HCT116 (cell line): ENCODE measurements around the gene GRIN2B. TPM values are rescaled to one million over a fixed set of nuclear protein-coding genes. Genes with fewer than 3 reads are reported as not detected.

Source experiments
- ATAC-seq: fragments of 200-7000 bp; cut with Tn5 transposase; 2 replicates; pipeline ENCODE4 v1.9.1; 2020; ENCODE audit warnings: mild to moderate bottlenecking, moderate library complexity
- BruUV-seq: library from RNA; stranded (reverse); fragments of 400-500 nt; replicated peaks from 2 replicates; lab custom pipeline; 2021; lab: Mats Ljungman, UMichigan
- CTCF ChIA-PET: fragments of 300-600 bp; sonication (Branson Sonifier 250); formaldehyde crosslinking; loops from one replicate; lab custom pipeline; 2021; ENCODE audit warnings: antibody characterized with exemption; lab: Charles Lee
- POLR2A ChIA-PET: fragments of 300-600, 350-600 bp; sonication (Branson Sonifier 250); formaldehyde crosslinking; loops from one replicate; lab custom pipeline; 2021; ENCODE audit warnings: antibody characterized with exemption; lab: Charles Lee
- RAD21 ChIA-PET, 2 experiments: fragments of 300-600 bp; sonication (Branson Sonifier 250); formaldehyde crosslinking; loops; one replicate each; lab custom pipeline; 2023; ENCODE audit warnings: low total read pairs in 2 of 2; ENCODE audit not compliant: uncharacterized antibody in 2 of 2, unreplicated experiment in 2 of 2, low non-redundant PET in 1 of 2; lab: Charles Lee
- DNase-seq: peaks from one replicate; pipeline ENCODE4 v3.0.0-alpha.2; 2010; ENCODE audit warnings: low read depth, low spot score
- H2AFZ ChIP-seq: fragments of 200-600 bp; shearing (Covaris generic), sonication (generic); 2 replicates; pipeline ENCODE4 v1.6.1; 2017; ENCODE audit warnings: low read depth, mixed run types, mixed read lengths, antibody characterized with exemption, low read length; ENCODE audit not compliant: poor library complexity, severe bottlenecking
- H3K27ac ChIP-seq: 2 replicates; pipeline ENCODE4 v1.5.1; 2012; ENCODE audit warnings: low read depth, low read length
- H3K27me3 ChIP-seq: fragments of 200-600 bp; sonication (generic); 2 replicates; pipeline ENCODE4 v1.6.1; 2016; ENCODE audit warnings: mixed run types, low read length, mixed read lengths; ENCODE audit not compliant: insufficient read depth
- H3K36me3 ChIP-seq, 2 experiments: fragments of 200-500 bp in 1 of 2; fragments of 200-600 bp in 1 of 2; sonication (Bioruptor generic) in 1 of 2; sonication (generic) in 1 of 2; 2 replicates each; pipeline versions ENCODE4 v1.5.1 to v1.6.1; 2014 to 2016; ENCODE audit warnings: low read length in 2 of 2, inconsistent platforms in 1 of 2, mixed read lengths in 1 of 2, mixed run types in 1 of 2; ENCODE audit not compliant: insufficient read depth in 2 of 2, control insufficient read depth in 1 of 2
- H3K4me1 ChIP-seq, 2 experiments: fragments of 200-600 bp in 1 of 2; sonication (generic) in 1 of 2; 2 replicates each; pipeline versions ENCODE4 v1.5.1 to v1.6.1; 2012 to 2017; ENCODE audit warnings: low read length in 2 of 2, inconsistent platforms in 1 of 2, mild to moderate bottlenecking in 1 of 2, mixed read lengths in 1 of 2, mixed run types in 1 of 2, moderate library complexity in 1 of 2; ENCODE audit not compliant: insufficient read depth in 2 of 2, control insufficient read depth in 1 of 2
- H3K4me2 ChIP-seq: fragments of 200-600 bp; sonication (generic); 2 replicates; pipeline ENCODE4 v1.6.1; 2017; ENCODE audit warnings: mixed run types, low read length, mixed read lengths
- H3K4me3 ChIP-seq, 2 experiments: fragments of 200-600 bp in 1 of 2; sonication (generic) in 1 of 2; replicated peaks in 1 of 2; 2 replicates each; pipeline ENCODE4 v1.5.1; 2011 to 2016; ENCODE audit warnings: low read length in 2 of 2, control low read depth in 1 of 2, low read depth in 1 of 2, mild to moderate bottlenecking in 1 of 2, mixed read lengths in 1 of 2, mixed run types in 1 of 2
- H3K79me2 ChIP-seq: fragments of 200-600 bp; sonication (generic); 2 replicates; pipeline ENCODE4 v1.6.1; 2017; ENCODE audit warnings: mild to moderate bottlenecking, mixed run types, low read length, moderate library complexity, mixed read lengths; ENCODE audit not compliant: insufficient read depth
- H3K9ac ChIP-seq: fragments of 200-600 bp; sonication (generic); 2 replicates; pipeline ENCODE4 v1.6.1; 2016; ENCODE audit warnings: low read length, mixed read lengths
- H3K9me2 ChIP-seq: fragments of 200-600 bp; sonication (generic), shearing (Covaris generic); 2 replicates; pipeline ENCODE4 v1.6.1; 2017; ENCODE audit warnings: mixed run types, mild to moderate bottlenecking, moderate library complexity; ENCODE audit not compliant: insufficient read depth
- H3K9me3 ChIP-seq, 2 experiments: fragments of 200-500 bp in 1 of 2; fragments of 200-600 bp in 1 of 2; sonication (Bioruptor generic) in 1 of 2; sonication (generic) in 1 of 2; 2 replicates each; pipeline ENCODE4 v1.6.1; 2014 to 2017; ENCODE audit warnings: low read length in 2 of 2, mixed read lengths in 2 of 2, inconsistent platforms in 1 of 2, low read depth in 1 of 2, mild to moderate bottlenecking in 1 of 2, mixed run types in 1 of 2, moderate library complexity in 1 of 2; ENCODE audit not compliant: control insufficient read depth in 1 of 2, insufficient read depth in 1 of 2
- H4K20me1 ChIP-seq: fragments of 200-600 bp; sonication (generic), shearing (Covaris generic); 2 replicates; pipeline ENCODE4 v1.6.1; 2017; ENCODE audit warnings: mixed run types, mild to moderate bottlenecking, moderate library complexity; ENCODE audit not compliant: insufficient read depth
- CBX3 ChIP-seq: IDR thresholded peaks from 2 replicates; pipeline ENCODE4 v1.6.1; 2012; ENCODE audit warnings: low read depth
- CEBPB ChIP-seq: IDR thresholded peaks from 2 replicates; pipeline ENCODE4 v1.6.1; 2012; ENCODE audit warnings: low read depth
- EGR1 ChIP-seq: IDR thresholded peaks from 2 replicates; pipeline ENCODE4 v1.6.1; 2012; ENCODE audit warnings: low read depth
- ELF1 ChIP-seq: IDR thresholded peaks from 2 replicates; pipeline ENCODE4 v1.6.1; 2012; ENCODE audit warnings: low read depth, borderline replicate concordance
- EZH2 ChIP-seq: fragments of 200-600 bp; sonication (generic); IDR thresholded peaks from 2 replicates; pipeline ENCODE4 v1.6.1; 2017; ENCODE audit warnings: antibody characterized with exemption, mixed run types
- EZH2phosphoT487 ChIP-seq: fragments of 200-600 bp; IDR thresholded peaks from 2 replicates; pipeline ENCODE4 v1.6.1; 2018; ENCODE audit warnings: antibody characterized with exemption, borderline replicate concordance
- POLR2A ChIP-seq: IDR thresholded peaks from 2 replicates; pipeline ENCODE4 v1.7.0; 2011; ENCODE audit warnings: borderline replicate concordance; ENCODE audit not compliant: insufficient read depth, insufficient read length; ENCODE audit errors: extremely low read depth
- POLR2AphosphoS5 ChIP-seq: IDR thresholded peaks from 2 replicates; pipeline ENCODE4 v1.6.1; 2011; ENCODE audit warnings: mild to moderate bottlenecking, low read depth, low read length, moderate library complexity
- REST ChIP-seq: IDR thresholded peaks from 2 replicates; pipeline ENCODE4 v1.6.1; 2012; ENCODE audit warnings: low read depth
- SIN3A ChIP-seq: IDR thresholded peaks from 2 replicates; pipeline ENCODE4 v1.6.1; 2012; ENCODE audit warnings: low read depth
- SP1 ChIP-seq: IDR thresholded peaks from 2 replicates; pipeline ENCODE4 v1.6.1; 2012; ENCODE audit warnings: low read depth
- SRF ChIP-seq: IDR thresholded peaks from 2 replicates; pipeline ENCODE4 v1.6.1; 2012; ENCODE audit warnings: low read depth
- TCF7L2 ChIP-seq: IDR thresholded peaks from 2 replicates; pipeline ENCODE4 v1.7.0; 2011; ENCODE audit warnings: borderline replicate concordance, inconsistent platforms; ENCODE audit not compliant: insufficient read depth, insufficient read length; ENCODE audit errors: extremely low read depth
- YY1 ChIP-seq: IDR thresholded peaks from 2 replicates; pipeline ENCODE4 v1.6.1; 2011; ENCODE audit warnings: low read length, low read depth, moderate library complexity, mild to moderate bottlenecking; ENCODE audit not compliant: insufficient replicate concordance; ENCODE audit errors: extremely low read depth
- ZNF274 ChIP-seq: fragments of 200-500 bp; sonication (Bioruptor generic); IDR thresholded peaks from 2 replicates; pipeline ENCODE4 v1.6.1; 2014; ENCODE audit warnings: mild to moderate bottlenecking, low read depth, low read length, inconsistent platforms
- intact Hi-C: fragments of 100-400 bp; cut with micrococcal nuclease; formaldehyde crosslinking; loops from 2 replicates; pipeline ENCODE4 v1.10.0; 2022
- total RNA-seq: library from RNA; stranded (reverse); gene quantifications from one replicate; pipeline ENCODE4 v1.2.1, GENCODE V29; 2021; ENCODE audit not compliant: unreplicated experiment
- TF ChIP-seq, protein P1 (sequence below): IDR thresholded peaks from 2 replicates; pipeline ENCODE4 v1.6.1; 2012
- TF ChIP-seq, protein P2 (sequence below), 3 experiments: fragments of 200-600 bp in 1 of 3; sonication (generic) in 1 of 3; IDR thresholded peaks in 2 of 3; conservative IDR thresholded peaks in 1 of 3; 2 replicates each; pipeline ENCODE4 v1.5.1; 2012 to 2017; ENCODE audit warnings: low read depth in 2 of 3, low read length in 2 of 3, antibody characterized with exemption in 1 of 3, borderline replicate concordance in 1 of 3, control low read depth in 1 of 3, mild to moderate bottlenecking in 1 of 3, mixed read lengths in 1 of 3, mixed run types in 1 of 3, moderate library complexity in 1 of 3; ENCODE audit not compliant: insufficient read depth in 1 of 3

Gene GRIN2B
- total RNA-seq, 1 experiment from 2014 or later = 14.2 TPM

DNA sequence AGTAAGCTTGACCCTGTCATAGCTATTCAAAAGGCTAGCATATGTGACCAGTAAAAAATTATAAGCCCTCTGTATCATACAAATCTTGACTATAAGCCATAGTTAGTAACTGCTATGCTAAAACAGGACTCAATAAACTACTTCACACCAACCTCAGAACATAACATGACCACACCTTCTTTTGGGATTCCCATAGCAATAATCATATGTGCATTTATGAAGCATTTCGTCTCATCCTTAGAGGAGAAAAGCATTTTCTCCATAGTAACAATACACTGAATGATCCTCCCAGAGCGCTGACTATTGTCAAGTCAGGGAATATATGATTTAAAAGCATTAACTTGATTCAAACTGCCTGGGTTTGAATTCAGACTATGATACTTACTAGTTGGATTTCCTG is 46.2 kb downstream of the GRIN2B start:
- TF ChIP-seq, protein P1, sequence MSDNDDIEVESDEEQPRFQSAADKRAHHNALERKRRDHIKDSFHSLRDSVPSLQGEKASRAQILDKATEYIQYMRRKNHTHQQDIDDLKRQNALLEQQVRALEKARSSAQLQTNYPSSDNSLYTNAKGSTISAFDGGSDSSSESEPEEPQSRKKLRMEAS = no peak
- TF ChIP-seq EGR1 (no peak), POLR2AphosphoS5 (no peak), ZNF274 (no peak), EZH2 (no peak), ELF1 (no peak), YY1 (no peak), SP1 (no peak), TCF7L2 (no peak), POLR2A (no peak), REST (no peak), CEBPB (no peak), CBX3 (no peak), SIN3A (no peak), SRF (no peak), EZH2phosphoT487 (no peak)
- TF ChIP-seq, protein P2, sequence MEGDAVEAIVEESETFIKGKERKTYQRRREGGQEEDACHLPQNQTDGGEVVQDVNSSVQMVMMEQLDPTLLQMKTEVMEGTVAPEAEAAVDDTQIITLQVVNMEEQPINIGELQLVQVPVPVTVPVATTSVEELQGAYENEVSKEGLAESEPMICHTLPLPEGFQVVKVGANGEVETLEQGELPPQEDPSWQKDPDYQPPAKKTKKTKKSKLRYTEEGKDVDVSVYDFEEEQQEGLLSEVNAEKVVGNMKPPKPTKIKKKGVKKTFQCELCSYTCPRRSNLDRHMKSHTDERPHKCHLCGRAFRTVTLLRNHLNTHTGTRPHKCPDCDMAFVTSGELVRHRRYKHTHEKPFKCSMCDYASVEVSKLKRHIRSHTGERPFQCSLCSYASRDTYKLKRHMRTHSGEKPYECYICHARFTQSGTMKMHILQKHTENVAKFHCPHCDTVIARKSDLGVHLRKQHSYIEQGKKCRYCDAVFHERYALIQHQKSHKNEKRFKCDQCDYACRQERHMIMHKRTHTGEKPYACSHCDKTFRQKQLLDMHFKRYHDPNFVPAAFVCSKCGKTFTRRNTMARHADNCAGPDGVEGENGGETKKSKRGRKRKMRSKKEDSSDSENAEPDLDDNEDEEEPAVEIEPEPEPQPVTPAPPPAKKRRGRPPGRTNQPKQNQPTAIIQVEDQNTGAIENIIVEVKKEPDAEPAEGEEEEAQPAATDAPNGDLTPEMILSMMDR (IDR thresholded peaks at IDR 0.05 in 2 of 3, conservative IDR thresholded peaks at IDR 0.05 in 1 of 3; ENCODE audit: borderline replicate concordance in 1 of 3, insufficient read depth in 1 of 3, low read depth in 2 of 3, low read length in 2 of 3) = no peak
- ChIA-PET CTCF (no interaction called here), POLR2A (no interaction called here), RAD21 (interaction anchor here in 1 of 2 experiments (0.6 kb wide), 1 partner anchor 837 kb away, joined by 3 read pairs; no protein-coding TSS in a partner anchor)
- no peak for DNase-seq
- H3K79me2 ChIP-seq = no peaks in the 10 kb centered on the region
- no peak overlapping the region for H3K4me3 ChIP-seq
- H3K27ac ChIP-seq = no peak overlapping the region
- no peaks in the 10 kb centered on the region for H4K20me1 ChIP-seq
- no peak overlapping the region for H3K9ac ChIP-seq
- peaks cover 0 to 5% of the 10 kb centered on the region in 2 experiments; a peak in 1 of 4 replicates for H3K9me3 ChIP-seq
- no peak overlapping the region for H2AFZ ChIP-seq
- no peak for ATAC-seq
- no peaks in the 10 kb centered on the region for H3K27me3 ChIP-seq
- H3K4me2 ChIP-seq = no peak overlapping the region
- no peaks in the 10 kb centered on the region for H3K4me1 ChIP-seq
- intact Hi-C loops = no loop called here
- no peaks in the 10 kb centered on the region for H3K36me3 ChIP-seq
- no peaks in the 10 kb centered on the region for H3K9me2 ChIP-seq
- no TSS peak for BruUV-seq
